ENCODE data around the gene AP3B1. TPM values are rescaled to one million over a fixed set of nuclear protein-coding genes. Genes with fewer than 3 reads are reported as not detected.
A peak's percentile ranks its signal among the peaks of the same experiment; 100 is the strongest.

AP3B1 gene
- polyA plus RNA-seq (2013, experiment 1 of 2) = 45.4 TPM
- polyA plus RNA-seq (2013, experiment 2 of 2) = 51.3 TPM

GRCh38 chr5:78294248-78295034 lies at the start of gene AP3B1:
Gene AP3B1, minus strand, starts transcription at chr5:78294698. Its CDS starts 119 bp downstream, at chr5:78294579.
- under 1% methylated on average over 53 of the region's 53 CpGs for WGBS
- peak within 1 kb of the TSS; percentile 85 for H3K4me3 ChIP-seq (ENCODE audit: low read length)
- H3K9me3 ChIP-seq (ENCODE audit: insufficient read depth, low read depth, low read length) = no peaks in the 10 kb centered on the region
- peak within 1 kb of the TSS; percentile 85 for H3K27ac ChIP-seq (ENCODE audit: low read depth, low read length)
- no peaks in the 10 kb centered on the region for H3K36me3 ChIP-seq (ENCODE audit: insufficient read depth, low read length)
- H3K9ac ChIP-seq (ENCODE audit: low read depth, low read length) = peak within 1 kb of the TSS; percentile 87
- H3K4me1 ChIP-seq (ENCODE audit: insufficient read depth, low read length) = peaks cover 8% of the 10 kb centered on the region
- peaks cover 8% of the 10 kb centered on the region; the same call in 1 of the 2 replicates for H3K27me3 ChIP-seq (ENCODE audit: insufficient read depth, low read length)

GRCh38 chr5:78341440-78341839 lies 46.9 kb upstream of the AP3B1 start:
- Histone ChIP-seq H3K4me1 (ENCODE audit: insufficient read depth, low read length) (peaks cover 17% of the 10 kb centered on the region), H3K9ac (ENCODE audit: low read depth, low read length) (no peak overlapping the region), H3K9me3 (ENCODE audit: insufficient read depth, low read depth, low read length) (peaks cover 23% of the 10 kb centered on the region; the same call in 1 of the 2 replicates), H3K27ac (ENCODE audit: low read depth, low read length) (peak overlapping the region; percentile 46; the same call in 1 of the 2 replicates), H3K4me3 (ENCODE audit: low read length) (no peak overlapping the region), H3K36me3 (ENCODE audit: insufficient read depth, low read length) (no peaks in the 10 kb centered on the region), H3K27me3 (ENCODE audit: insufficient read depth, low read length) (peaks cover 60% of the 10 kb centered on the region)
- WGBS = 31% methylated on average over 2 of the region's 3 CpGs

GRCh38 chr5:78339617-78340436 lies 45.3 kb upstream of the AP3B1 start:
- Histone ChIP-seq H3K4me1 (ENCODE audit: insufficient read depth, low read length) (peaks cover 15% of the 10 kb centered on the region), H3K27me3 (ENCODE audit: insufficient read depth, low read length) (peaks cover 50% of the 10 kb centered on the region), H3K4me3 (ENCODE audit: low read length) (no peak overlapping the region), H3K36me3 (ENCODE audit: insufficient read depth, low read length) (no peaks in the 10 kb centered on the region), H3K9me3 (ENCODE audit: insufficient read depth, low read depth, low read length) (peaks cover 23% of the 10 kb centered on the region; the same call in 1 of the 2 replicates), H3K27ac (ENCODE audit: low read depth, low read length) (no peak overlapping the region), H3K9ac (ENCODE audit: low read depth, low read length) (no peak overlapping the region)
- 89% methylated on average over 5 of the region's 5 CpGs for WGBS

DNA sequence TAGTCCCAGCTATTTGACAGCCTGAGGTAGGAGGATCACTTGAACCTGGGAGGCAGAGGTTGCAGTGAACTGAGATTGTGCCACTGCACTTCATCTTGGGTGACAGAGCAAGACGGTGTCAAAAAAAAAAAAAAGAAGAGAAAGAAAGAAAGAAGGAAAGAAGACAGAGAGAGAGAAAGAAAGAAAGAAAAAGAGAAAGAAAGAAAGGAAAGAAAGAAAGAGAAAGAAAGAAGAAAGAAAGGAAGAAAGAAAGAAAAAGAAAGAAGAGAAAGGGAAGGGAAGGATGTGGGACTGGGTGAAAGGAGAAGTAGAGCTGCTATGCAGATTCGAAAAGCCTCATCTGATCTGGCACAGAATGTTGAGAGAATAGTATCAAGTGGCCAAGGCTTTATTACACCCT lies 42.2 kb upstream of the AP3B1 start:
- H3K36me3 ChIP-seq (ENCODE audit: insufficient read depth, low read length) = no peaks in the 10 kb centered on the region
- H3K9ac ChIP-seq (ENCODE audit: low read depth, low read length) = no peak overlapping the region
- H3K4me1 ChIP-seq (ENCODE audit: insufficient read depth, low read length) = peaks cover 17% of the 10 kb centered on the region
- 90% methylated on average over 2 of the region's 2 CpGs for WGBS
- peaks cover 25% of the 10 kb centered on the region for H3K27me3 ChIP-seq (ENCODE audit: insufficient read depth, low read length)
- H3K4me3 ChIP-seq (ENCODE audit: low read length) = no peak overlapping the region
- no peak overlapping the region for H3K27ac ChIP-seq (ENCODE audit: low read depth, low read length)
- peaks cover 11% of the 10 kb centered on the region; the same call in 1 of the 2 replicates for H3K9me3 ChIP-seq (ENCODE audit: insufficient read depth, low read depth, low read length)

- Histone ChIP-seq H3K4me1 (ENCODE audit: insufficient read depth, low read length) (peaks cover 12% of the 10 kb centered on the region), H3K9me3 (ENCODE audit: insufficient read depth, low read depth, low read length) (peaks cover 11% of the 10 kb centered on the region; the same call in 1 of the 2 replicates), H3K27ac (ENCODE audit: low read depth, low read length) (no peak overlapping the region), H3K9ac (ENCODE audit: low read depth, low read length) (no peak overlapping the region), H3K27me3 (ENCODE audit: insufficient read depth, low read length) (peaks cover 21% of the 10 kb centered on the region), H3K4me3 (ENCODE audit: low read length) (no peak overlapping the region), H3K36me3 (ENCODE audit: insufficient read depth, low read length) (no peaks in the 10 kb centered on the region)
- WGBS = 93% methylated on average over 2 of the region's 2 CpGs
Measured at GRCh38 chr5:78335976-78336375, 41.5 kb upstream of the AP3B1 start.

DNA sequence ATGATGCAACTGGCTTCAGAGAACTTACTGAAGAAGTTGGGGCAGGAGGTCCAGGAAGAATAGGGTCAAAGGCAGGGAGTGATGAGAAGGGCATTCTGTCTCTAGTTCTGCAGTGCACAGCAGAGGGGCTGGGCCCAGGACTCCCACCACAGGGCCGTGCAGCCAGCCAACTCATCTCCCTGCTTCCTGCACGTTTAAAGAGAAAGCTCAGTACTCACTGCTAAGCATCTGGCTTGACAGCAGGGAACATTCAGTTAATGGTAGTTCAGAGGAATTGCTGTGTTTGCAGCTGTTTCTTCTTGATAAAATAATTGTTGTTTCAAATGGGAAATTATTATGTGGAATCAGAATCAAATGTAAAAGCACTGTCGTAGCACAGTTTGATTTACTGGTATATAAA lies 40.3 kb upstream of the AP3B1 start:
- H3K27ac ChIP-seq (ENCODE audit: low read depth, low read length) = no peak overlapping the region
- H3K4me3 ChIP-seq (ENCODE audit: low read length) = no peak overlapping the region
- peaks cover 11% of the 10 kb centered on the region; the same call in 1 of the 2 replicates for H3K9me3 ChIP-seq (ENCODE audit: insufficient read depth, low read depth, low read length)
- 76% methylated on average over 3 of the region's 3 CpGs for WGBS
- peaks cover 9% of the 10 kb centered on the region for H3K27me3 ChIP-seq (ENCODE audit: insufficient read depth, low read length)
- peaks cover 8% of the 10 kb centered on the region; the same call in 1 of the 2 replicates for H3K4me1 ChIP-seq (ENCODE audit: insufficient read depth, low read length)
- no peak overlapping the region for H3K9ac ChIP-seq (ENCODE audit: low read depth, low read length)
- H3K36me3 ChIP-seq (ENCODE audit: insufficient read depth, low read length) = no peaks in the 10 kb centered on the region

DNA sequence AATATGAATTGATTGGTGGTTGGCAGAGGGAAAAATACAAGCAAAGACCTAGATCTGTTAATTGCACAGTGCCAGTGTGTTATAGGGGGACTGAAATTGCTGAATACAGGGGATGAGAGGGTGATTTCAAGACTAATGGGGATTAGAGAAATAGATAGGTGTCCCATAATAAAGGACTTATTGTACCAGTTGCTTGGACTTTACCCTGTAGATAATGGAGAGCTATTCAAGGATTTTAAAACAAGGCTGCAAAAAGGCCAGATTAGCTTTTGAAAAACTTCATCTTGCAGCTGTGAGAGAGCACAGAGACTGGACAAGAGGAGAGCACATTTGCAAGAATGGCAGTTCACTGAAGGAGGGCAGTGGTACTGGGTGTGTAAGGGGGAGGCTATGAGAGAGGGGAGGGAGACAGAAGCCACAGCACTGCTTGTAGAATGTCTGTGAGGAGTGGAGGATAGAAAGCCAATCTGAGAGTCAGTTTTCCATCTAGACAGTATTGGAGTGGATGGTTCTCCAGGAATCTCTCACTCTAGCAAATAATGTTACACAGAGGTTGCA lies 37.1 kb upstream of the AP3B1 start:
- H3K4me3 ChIP-seq (ENCODE audit: low read length) = no peak overlapping the region
- H3K27me3 ChIP-seq (ENCODE audit: insufficient read depth, low read length) = no peaks in the 10 kb centered on the region
- H3K9me3 ChIP-seq (ENCODE audit: insufficient read depth, low read depth, low read length) = no peaks in the 10 kb centered on the region
- no peak overlapping the region for H3K27ac ChIP-seq (ENCODE audit: low read depth, low read length)
- peaks cover 28% of the 10 kb centered on the region for H3K4me1 ChIP-seq (ENCODE audit: insufficient read depth, low read length)
- no peak overlapping the region for H3K9ac ChIP-seq (ENCODE audit: low read depth, low read length)
- H3K36me3 ChIP-seq (ENCODE audit: insufficient read depth, low read length) = no peaks in the 10 kb centered on the region

GRCh38 chr5:78328585-78329173 lies 34.2 kb upstream of the AP3B1 start:
- peak overlapping the region; percentile 77 for H3K27ac ChIP-seq (ENCODE audit: low read depth, low read length)
- no peak overlapping the region for H3K4me3 ChIP-seq (ENCODE audit: low read length)
- 59% methylated on average over 5 of the region's 5 CpGs for WGBS
- H3K27me3 ChIP-seq (ENCODE audit: insufficient read depth, low read length) = no peaks in the 10 kb centered on the region
- H3K9me3 ChIP-seq (ENCODE audit: insufficient read depth, low read depth, low read length) = no peaks in the 10 kb centered on the region
- 0 out of 2 replicates have a peak overlapping the region, but pooled peaks have one; percentile 4 for H3K9ac ChIP-seq (ENCODE audit: low read depth, low read length)
- H3K36me3 ChIP-seq (ENCODE audit: insufficient read depth, low read length) = no peaks in the 10 kb centered on the region
- H3K4me1 ChIP-seq (ENCODE audit: insufficient read depth, low read length) = peaks cover 20% of the 10 kb centered on the region

DNA sequence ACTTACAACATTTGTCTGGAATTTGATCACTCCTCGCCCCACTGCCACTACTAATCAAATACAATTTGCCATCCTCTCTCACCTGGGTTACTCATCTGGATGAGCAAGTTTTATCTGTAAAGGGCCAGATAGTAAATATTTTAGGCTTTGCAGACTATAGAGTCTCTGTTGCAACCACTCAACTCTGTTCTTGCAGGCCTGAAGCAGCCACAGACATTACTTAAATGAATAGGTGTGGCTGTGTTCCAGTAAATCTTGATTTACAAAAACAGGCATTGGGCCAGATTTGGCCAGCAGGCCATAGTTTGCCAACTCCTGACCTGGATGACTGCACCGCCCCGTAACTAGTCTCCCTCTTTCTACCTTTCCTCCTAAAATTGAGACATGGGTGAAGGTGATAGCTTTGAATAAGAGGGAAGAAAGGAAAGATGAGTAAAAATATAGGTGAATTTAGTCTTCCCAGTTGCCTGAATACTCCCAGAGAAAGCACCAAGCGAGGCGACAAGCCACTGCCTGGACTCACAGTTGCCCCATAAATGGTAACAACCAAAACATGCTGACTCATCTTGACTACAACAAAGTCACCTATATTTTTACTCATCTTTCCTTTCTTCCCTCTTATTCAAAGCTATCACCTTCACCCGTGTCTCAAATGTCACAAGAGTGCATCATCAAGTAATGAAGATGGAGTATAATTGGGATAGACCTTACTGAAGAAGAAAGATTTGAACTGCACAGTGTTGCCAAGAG lies 33.4 kb upstream of the AP3B1 start:
- WGBS = 94% methylated on average over 5 of the region's 6 CpGs
- Histone ChIP-seq H3K27me3 (ENCODE audit: insufficient read depth, low read length) (no peaks in the 10 kb centered on the region), H3K36me3 (ENCODE audit: insufficient read depth, low read length) (no peaks in the 10 kb centered on the region), H3K9ac (ENCODE audit: low read depth, low read length) (no peak overlapping the region), H3K4me1 (ENCODE audit: insufficient read depth, low read length) (peaks cover 20% of the 10 kb centered on the region), H3K9me3 (ENCODE audit: insufficient read depth, low read depth, low read length) (no peaks in the 10 kb centered on the region), H3K4me3 (ENCODE audit: low read length) (no peak overlapping the region), H3K27ac (ENCODE audit: low read depth, low read length) (peak overlapping the region; percentile 77)

DNA sequence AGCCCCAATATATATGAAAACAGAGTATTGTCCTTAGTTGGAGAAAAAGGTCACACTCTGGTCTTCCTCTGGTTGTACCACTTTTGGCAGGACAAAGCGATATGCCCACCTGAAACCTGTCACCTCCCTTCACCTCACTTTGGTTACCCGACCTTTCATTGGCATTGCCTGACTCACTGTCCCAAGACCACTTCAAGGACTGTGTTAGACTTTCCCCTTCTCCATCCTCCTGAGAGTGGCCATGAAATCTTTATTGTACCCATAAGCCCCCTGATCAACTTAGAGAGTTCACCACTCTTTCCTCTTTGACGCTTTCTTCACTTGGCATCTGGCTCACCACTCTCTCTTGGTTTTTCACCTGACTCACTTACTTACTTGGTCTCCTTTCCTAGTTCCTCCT lies 32.4 kb upstream of the AP3B1 start:
- Histone ChIP-seq H3K27me3 (ENCODE audit: insufficient read depth, low read length) (no peaks in the 10 kb centered on the region), H3K9me3 (ENCODE audit: insufficient read depth, low read depth, low read length) (no peaks in the 10 kb centered on the region), H3K4me3 (ENCODE audit: low read length) (no peak overlapping the region), H3K4me1 (ENCODE audit: insufficient read depth, low read length) (peaks cover 20% of the 10 kb centered on the region), H3K27ac (ENCODE audit: low read depth, low read length) (no peak overlapping the region), H3K9ac (ENCODE audit: low read depth, low read length) (no peak overlapping the region), H3K36me3 (ENCODE audit: insufficient read depth, low read length) (no peaks in the 10 kb centered on the region)
- WGBS = 91% methylated on average over 3 of the region's 3 CpGs

Data from HUES64 (cell line).